Adipocyte (in vitro differentiated cells): ENCODE data around the gene SUPT3H.

Source experiments
- DNase-seq: peaks from one replicate; pipeline ENCODE4 v3.0.0-alpha.2; 2015; ENCODE audit warnings: low read depth
- H3K27me3 ChIP-seq: replicated peaks from 2 replicates; pipeline ENCODE4 v1.7.0; 2013; ENCODE audit warnings: mild to moderate bottlenecking, low read length, moderate library complexity; ENCODE audit not compliant: control insufficient read depth, insufficient read depth
- H3K36me3 ChIP-seq: 2 replicates; pipeline ENCODE4 v1.7.0; 2013; ENCODE audit warnings: low read length, mild to moderate bottlenecking, moderate library complexity; ENCODE audit not compliant: control insufficient read depth, insufficient read depth, severe bottlenecking
- H3K4me1 ChIP-seq: 2 replicates; pipeline ENCODE4 v1.7.0; 2013; ENCODE audit warnings: mild to moderate bottlenecking, low read length, moderate library complexity; ENCODE audit not compliant: control insufficient read depth, insufficient read depth
- H3K4me3 ChIP-seq: 2 replicates; pipeline ENCODE4 v1.7.0; 2013; ENCODE audit warnings: mild to moderate bottlenecking, low read length, moderate library complexity
- H3K9ac ChIP-seq: 2 replicates; pipeline ENCODE4 v1.7.0; 2013; ENCODE audit warnings: mild to moderate bottlenecking, low read length, moderate library complexity
- H3K9me3 ChIP-seq: 2 replicates; pipeline ENCODE4 v1.7.0; 2013; ENCODE audit warnings: mild to moderate bottlenecking, low read length, moderate library complexity; ENCODE audit not compliant: control insufficient read depth

The SUPT3H gene

GRCh38 chr6:44843734-44844133, 534.0 kb downstream of the SUPT3H start:
- Histone ChIP-seq H3K36me3 (no peaks in the 10 kb centered on the region), H3K4me3 (no peak overlapping the region), H3K9me3 (no peaks in the 10 kb centered on the region), H3K4me1 (no peaks in the 10 kb centered on the region), H3K27me3 (no peaks in the 10 kb centered on the region), H3K9ac (no peak overlapping the region)
- no peak for DNase-seq

- no peak for DNase-seq
- no peaks in the 10 kb centered on the region for H3K36me3 ChIP-seq
- H3K9ac ChIP-seq = no peak overlapping the region
- H3K27me3 ChIP-seq = no peaks in the 10 kb centered on the region
- H3K4me1 ChIP-seq = peaks cover 7% of the 10 kb centered on the region
- no peak overlapping the region for H3K4me3 ChIP-seq
- no peaks in the 10 kb centered on the region for H3K9me3 ChIP-seq
These were observed 535.1 kb downstream of the SUPT3H start for GRCh38 chr6:44842616-44843015.

- DNase-seq = no peak
- Histone ChIP-seq H3K9me3 (no peaks in the 10 kb centered on the region), H3K9ac (no peak overlapping the region), H3K36me3 (no peaks in the 10 kb centered on the region), H3K27me3 (no peaks in the 10 kb centered on the region), H3K4me3 (no peak overlapping the region), H3K4me1 (peaks cover 14% of the 10 kb centered on the region)
These were observed 535.9 kb downstream of the SUPT3H start for GRCh38 chr6:44841829-44842228.

GRCh38 chr6:44837741-44838140, 540.0 kb downstream of the SUPT3H start:
- H3K4me3 ChIP-seq = no peak overlapping the region

GRCh38 chr6:44837255-44837654, 540.5 kb downstream of the SUPT3H start:
- Histone ChIP-seq H3K36me3 (no peaks in the 10 kb centered on the region), H3K4me3 (no peak overlapping the region), H3K27me3 (no peaks in the 10 kb centered on the region), H3K9ac (no peak overlapping the region), H3K4me1 (peaks cover 37% of the 10 kb centered on the region), H3K9me3 (no peaks in the 10 kb centered on the region)
- DNase-seq = no peak

More at GRCh38 chr6:44837741-44838140, 540.0 kb downstream of the SUPT3H start:
- no peaks in the 10 kb centered on the region for H3K27me3 ChIP-seq
- H3K36me3 ChIP-seq = no peaks in the 10 kb centered on the region
- H3K9ac ChIP-seq = no peak overlapping the region
- H3K9me3 ChIP-seq = no peaks in the 10 kb centered on the region
- H3K4me1 ChIP-seq = peaks cover 34% of the 10 kb centered on the region
- no peak for DNase-seq

GRCh38 chr6:44833248-44833647, 544.5 kb downstream of the SUPT3H start:
- DNase-seq = no peak
- Histone ChIP-seq H3K36me3 (no peaks in the 10 kb centered on the region), H3K9ac (peak overlapping the region; percentile 72), H3K4me3 (peak overlapping the region; percentile 2), H3K27me3 (no peaks in the 10 kb centered on the region), H3K9me3 (no peaks in the 10 kb centered on the region), H3K4me1 (peaks cover 61% of the 10 kb centered on the region)

GRCh38 chr6:44831002-44831610, 546.6 kb downstream of the SUPT3H start:
- peak; percentile 32 for DNase-seq
- H3K4me1 ChIP-seq = peaks cover 53% of the 10 kb centered on the region
- no peaks in the 10 kb centered on the region for H3K27me3 ChIP-seq
- H3K4me3 ChIP-seq = no peak overlapping the region
- H3K9ac ChIP-seq = peak overlapping the region; percentile 27
- H3K9me3 ChIP-seq = no peaks in the 10 kb centered on the region
- no peaks in the 10 kb centered on the region for H3K36me3 ChIP-seq

GRCh38 chr6:44829836-44830235, 547.9 kb downstream of the SUPT3H start:
- no peak for DNase-seq

GRCh38 chr6:44828780-44829179, 549.0 kb downstream of the SUPT3H start:
- no peak overlapping the region for H3K4me3 ChIP-seq
- H3K27me3 ChIP-seq = no peaks in the 10 kb centered on the region
- no peak overlapping the region for H3K9ac ChIP-seq
- H3K36me3 ChIP-seq = no peaks in the 10 kb centered on the region
- no peak for DNase-seq
- peaks cover 44% of the 10 kb centered on the region for H3K4me1 ChIP-seq
- no peaks in the 10 kb centered on the region for H3K9me3 ChIP-seq

More at GRCh38 chr6:44829836-44830235, 547.9 kb downstream of the SUPT3H start:
- Histone ChIP-seq H3K4me1 (peaks cover 53% of the 10 kb centered on the region), H3K27me3 (no peaks in the 10 kb centered on the region), H3K4me3 (no peak overlapping the region), H3K36me3 (no peaks in the 10 kb centered on the region), H3K9me3 (no peaks in the 10 kb centered on the region), H3K9ac (no peak overlapping the region)

GRCh38 chr6:44826025-44826676, 551.6 kb downstream of the SUPT3H start:
- Histone ChIP-seq H3K9ac (no peak overlapping the region), H3K36me3 (no peaks in the 10 kb centered on the region), H3K9me3 (no peaks in the 10 kb centered on the region), H3K4me1 (peaks cover 19% of the 10 kb centered on the region), H3K27me3 (no peaks in the 10 kb centered on the region), H3K4me3 (no peak overlapping the region)
- no peak for DNase-seq

- Histone ChIP-seq H3K4me1 (peaks cover 15% of the 10 kb centered on the region), H3K36me3 (no peaks in the 10 kb centered on the region), H3K4me3 (no peak overlapping the region), H3K27me3 (no peaks in the 10 kb centered on the region), H3K9me3 (no peaks in the 10 kb centered on the region), H3K9ac (no peak overlapping the region)
- DNase-seq = no peak
These were observed 552.5 kb downstream of the SUPT3H start for GRCh38 chr6:44825273-44825672.
